Measurements from ENCODE around the gene GGT6.

Gene GGT6

GRCh38 chr17:4604111-4604644, 43.8 kb upstream of the GGT6 start:
- DNase-seq (ENCODE audit: low read depth), result no peak
- TF ChIP-seq, protein P1, sequence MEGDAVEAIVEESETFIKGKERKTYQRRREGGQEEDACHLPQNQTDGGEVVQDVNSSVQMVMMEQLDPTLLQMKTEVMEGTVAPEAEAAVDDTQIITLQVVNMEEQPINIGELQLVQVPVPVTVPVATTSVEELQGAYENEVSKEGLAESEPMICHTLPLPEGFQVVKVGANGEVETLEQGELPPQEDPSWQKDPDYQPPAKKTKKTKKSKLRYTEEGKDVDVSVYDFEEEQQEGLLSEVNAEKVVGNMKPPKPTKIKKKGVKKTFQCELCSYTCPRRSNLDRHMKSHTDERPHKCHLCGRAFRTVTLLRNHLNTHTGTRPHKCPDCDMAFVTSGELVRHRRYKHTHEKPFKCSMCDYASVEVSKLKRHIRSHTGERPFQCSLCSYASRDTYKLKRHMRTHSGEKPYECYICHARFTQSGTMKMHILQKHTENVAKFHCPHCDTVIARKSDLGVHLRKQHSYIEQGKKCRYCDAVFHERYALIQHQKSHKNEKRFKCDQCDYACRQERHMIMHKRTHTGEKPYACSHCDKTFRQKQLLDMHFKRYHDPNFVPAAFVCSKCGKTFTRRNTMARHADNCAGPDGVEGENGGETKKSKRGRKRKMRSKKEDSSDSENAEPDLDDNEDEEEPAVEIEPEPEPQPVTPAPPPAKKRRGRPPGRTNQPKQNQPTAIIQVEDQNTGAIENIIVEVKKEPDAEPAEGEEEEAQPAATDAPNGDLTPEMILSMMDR (IDR thresholded peaks at IDR 0.05; ENCODE audit: insufficient read depth, low read depth, low read length, missing control alignments), result no peak

DNA sequence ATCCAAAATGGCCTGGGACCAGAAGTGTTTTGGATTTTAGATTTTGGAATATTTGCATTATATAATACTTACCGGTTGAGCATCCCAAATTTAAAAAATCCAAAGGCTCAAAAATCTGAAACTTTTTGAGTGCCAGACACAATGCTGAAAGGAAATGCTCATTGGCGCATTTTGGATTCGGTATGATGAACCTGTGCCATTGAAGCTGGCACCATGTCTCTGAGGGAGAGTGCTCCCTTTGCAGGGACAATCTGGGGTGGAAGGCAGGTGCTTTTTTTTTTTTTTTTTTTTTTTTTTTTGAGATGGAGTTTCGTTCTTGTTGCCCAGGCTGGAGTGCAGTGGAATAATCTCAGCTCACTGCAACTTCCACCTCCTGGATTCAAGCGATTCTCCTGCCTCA, 41.7 kb upstream of the GGT6 start:
- TF ChIP-seq, protein P1 (IDR thresholded peaks at IDR 0.05; ENCODE audit: insufficient read depth, low read depth, low read length, missing control alignments), result no peak
- no peak for DNase-seq (ENCODE audit: low read depth)
- H3K4me3 ChIP-seq (ENCODE audit: low read depth, low read length), result no peak overlapping the region

More at GRCh38 chr17:4604111-4604644, 43.8 kb upstream of the GGT6 start:
- no peak overlapping the region for H3K4me3 ChIP-seq (ENCODE audit: low read depth, low read length)

GRCh38 chr17:4601326-4601725, 40.9 kb upstream of the GGT6 start:
- H3K4me3 ChIP-seq (ENCODE audit: low read depth, low read length), result no peak overlapping the region
- DNase-seq (ENCODE audit: low read depth), result no peak
- TF ChIP-seq, protein P1 (IDR thresholded peaks at IDR 0.05; ENCODE audit: insufficient read depth, low read depth, low read length, missing control alignments), result no peak

- TF ChIP-seq, protein P1 (IDR thresholded peaks at IDR 0.05; ENCODE audit: insufficient read depth, low read depth, low read length, missing control alignments), result no peak
- H3K4me3 ChIP-seq (ENCODE audit: low read depth, low read length), result no peak overlapping the region
- no peak for DNase-seq (ENCODE audit: low read depth)
These were observed 40.2 kb upstream of the GGT6 start for GRCh38 chr17:4600563-4600962.

GRCh38 chr17:4599505-4600281, 39.3 kb upstream of the GGT6 start:
- H3K4me3 ChIP-seq (ENCODE audit: low read depth, low read length), result no peak overlapping the region
- DNase-seq (ENCODE audit: low read depth), result no peak
- TF ChIP-seq, protein P1 (IDR thresholded peaks at IDR 0.05; ENCODE audit: insufficient read depth, low read depth, low read length, missing control alignments), result no peak

DNA sequence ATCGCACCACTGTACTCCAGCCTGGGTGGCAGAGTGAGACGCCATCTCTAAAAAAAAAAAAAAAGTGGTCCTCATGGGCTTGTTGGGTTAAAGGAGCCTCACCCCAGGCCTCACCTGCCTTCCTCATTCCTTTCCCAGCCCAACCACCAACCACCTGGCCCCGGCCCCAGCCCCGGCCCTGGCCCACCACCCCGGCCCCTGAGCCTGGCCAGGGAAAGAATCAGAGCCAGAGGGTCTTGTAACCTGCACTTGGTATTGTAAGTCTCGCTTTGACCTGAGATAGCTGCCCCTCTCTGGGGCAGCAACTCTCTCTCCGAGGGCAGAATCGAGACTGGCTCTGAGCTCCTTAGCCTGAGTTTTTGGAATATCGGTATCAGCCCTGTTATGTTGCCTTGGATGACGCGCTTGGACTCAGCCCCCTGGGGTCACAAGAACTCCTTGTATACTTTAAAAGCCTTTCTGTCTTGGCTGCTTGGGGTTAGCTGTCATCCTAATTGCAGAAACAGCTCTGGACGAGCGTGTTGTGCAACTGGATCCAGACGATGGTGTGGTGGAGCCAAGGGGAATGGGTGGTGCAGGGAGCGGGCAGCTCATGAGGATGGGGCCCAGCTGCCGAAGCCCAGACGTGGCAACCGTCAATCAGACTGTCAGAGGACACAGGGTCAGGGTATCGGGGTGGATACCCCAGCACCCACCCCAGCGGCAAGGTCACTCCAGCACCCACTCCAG, 38.6 kb upstream of the GGT6 start:
- no peak for DNase-seq (ENCODE audit: low read depth)
- TF ChIP-seq, protein P1 (IDR thresholded peaks at IDR 0.05; ENCODE audit: insufficient read depth, low read depth, low read length, missing control alignments), result no peak

More for the DNA sequence above, 38.6 kb upstream of the GGT6 start:
- H3K4me3 ChIP-seq (ENCODE audit: low read depth, low read length), result no peak overlapping the region
